Naive B cell (primary cell): ENCODE data around the gene ALS2CL. TPM values are rescaled to one million over a fixed set of nuclear protein-coding genes. Genes with fewer than 3 reads are reported as not detected.
"Not testable (repeated sequence)": the region's sequence is repeated elsewhere in the genome, so short reads cannot be mapped to it uniquely, and the experiment has no call there.

Experiments used
- ATAC-seq, 2 donors: fragments of 150-1000 bp; cut with Tn5 transposase; 2 replicates each; pipeline ENCODE4 v1.10.0; 2021; ENCODE audit warnings: low read depth in 2 of 2, mild to moderate bottlenecking in 2 of 2, moderate library complexity in 2 of 2
- DNase-seq: peaks from one replicate; pipeline ENCODE4 v3.0.0; 2022
- H3K27ac Mint-ChIP-seq, 6 donors: one replicate each; pipeline ENCODE4 v1.8.0; 2020 to 2022; ENCODE audit warnings: mild to moderate bottlenecking in 6 of 6, mixed read lengths in 6 of 6, moderate library complexity in 5 of 6, inconsistent platforms in 2 of 6
- H3K27me3 Mint-ChIP-seq, 3 donors: one replicate each; pipeline ENCODE4 v1.8.0; 2021 to 2022; ENCODE audit warnings: mixed read lengths in 3 of 3, mild to moderate bottlenecking in 1 of 3
- H3K36me3 Mint-ChIP-seq, 2 donors: one replicate each; pipeline ENCODE4 v1.8.0; 2020 to 2022; ENCODE audit warnings: mixed read lengths in 2 of 2, inconsistent platforms in 1 of 2, mild to moderate bottlenecking in 1 of 2
- H3K4me1 Mint-ChIP-seq, 3 donors: one replicate each; pipeline ENCODE4 v1.8.0; 2020 to 2022; ENCODE audit warnings: mixed read lengths in 3 of 3, inconsistent platforms in 1 of 3, mild to moderate bottlenecking in 1 of 3, moderate library complexity in 1 of 3
- H3K4me3 Mint-ChIP-seq, 8 donors: one replicate each; pipeline ENCODE4 v1.8.0; 2020 to 2022; ENCODE audit warnings: mild to moderate bottlenecking in 8 of 8, mixed read lengths in 8 of 8, moderate library complexity in 8 of 8, inconsistent platforms in 2 of 8
- H3K9me3 Mint-ChIP-seq, 7 donors: one replicate each; pipeline ENCODE4 v1.8.0; 2020 to 2022; ENCODE audit warnings: mixed read lengths in 7 of 7, mild to moderate bottlenecking in 5 of 7, inconsistent platforms in 2 of 7, moderate library complexity in 1 of 7
- polyA plus RNA-seq, 6 donors: library from polyadenylated mRNA; unstranded; fragments of 300-500 nt; fragmentation: Illumina TruSeq; gene quantifications; one replicate each; pipeline ENCODE4 v1.2.3, GENCODE V29; 2021; ENCODE audit warnings: low read depth in 6 of 6

Gene ALS2CL
- polyA plus RNA-seq: not detected

- Mint-ChIP-seq H3K4me3 (peak within 1 kb of the TSS; percentile 71 to 91 (median 84)), H3K9me3 (no peaks in the 10 kb centered on the region), H3K36me3 (no peaks in the 10 kb centered on the region), H3K27me3 (peaks cover 4 to 38% (median 37%) of the 10 kb centered on the region in 3 donors), H3K4me1 (peaks cover 23 to 40% (median 27%) of the 10 kb centered on the region in 3 donors), H3K27ac (peak within 1 kb of the TSS in 5 of 6 donors; percentile 38 to 80 (median 77))
- peak; percentile 56 for DNase-seq
- peak; percentile 74 to 76 for ATAC-seq
These were observed at the start of gene ALS2CL for GRCh38 chr3:46693038-46693891. ALS2CL (minus strand) TSS chr3:46693679; CDS start chr3:46689440, 4,239 bp downstream.

- no peak for DNase-seq
- ATAC-seq: no peak
- no peaks in the 10 kb centered on the region for H3K36me3 Mint-ChIP-seq
These were observed 49.6 kb upstream of the ALS2CL start for GRCh38 chr3:46742992-46743585.

GRCh38 chr3:46739565-46739964, 46.1 kb upstream of the ALS2CL start:
- not testable (repeated sequence) for H3K4me3 Mint-ChIP-seq, ATAC-seq, H3K27ac Mint-ChIP-seq, DNase-seq, H3K36me3 Mint-ChIP-seq, H3K9me3 Mint-ChIP-seq, H3K4me1 Mint-ChIP-seq
- H3K27me3 Mint-ChIP-seq: peaks cover 11 to 20% (median 17%) of the 10 kb centered on the region in 3 donors

More at GRCh38 chr3:46742992-46743585, 49.6 kb upstream of the ALS2CL start:
- H3K27me3 Mint-ChIP-seq: peaks cover 0 to 6% (median 0%) of the 10 kb centered on the region in 3 donors
- peak overlapping the region in 1 of 6 donors; percentile 74 for H3K27ac Mint-ChIP-seq
- H3K9me3 Mint-ChIP-seq: peaks cover 0 to 3% (median 0%) of the 10 kb centered on the region in 7 donors
- H3K4me1 Mint-ChIP-seq: no peaks in the 10 kb centered on the region
- H3K4me3 Mint-ChIP-seq: no peak overlapping the region

- Mint-ChIP-seq H3K9me3 (peaks cover 0 to 3% (median 0%) of the 10 kb centered on the region in 7 donors), H3K4me1 (no peaks in the 10 kb centered on the region), H3K27me3 (peaks cover 10 to 21% (median 11%) of the 10 kb centered on the region in 3 donors), H3K36me3 (no peaks in the 10 kb centered on the region), H3K4me3 (no peak overlapping the region), H3K27ac (no peak overlapping the region)
- ATAC-seq (no peak), DNase-seq (no peak)
These were observed 43.9 kb upstream of the ALS2CL start for GRCh38 chr3:46737329-46737731.

- no peaks in the 10 kb centered on the region for H3K4me1 Mint-ChIP-seq
- peaks cover 10 to 21% (median 11%) of the 10 kb centered on the region in 3 donors for H3K27me3 Mint-ChIP-seq
- no peak overlapping the region for H3K27ac Mint-ChIP-seq
- H3K4me3 Mint-ChIP-seq: peak overlapping the region in 1 of 8 donors; percentile 29
- H3K36me3 Mint-ChIP-seq: no peaks in the 10 kb centered on the region
- peaks cover 0 to 3% (median 0%) of the 10 kb centered on the region in 7 donors for H3K9me3 Mint-ChIP-seq
- ATAC-seq (no peak), DNase-seq (no peak)
These were observed 42.8 kb upstream of the ALS2CL start for GRCh38 chr3:46736006-46736872.

GRCh38 chr3:46734773-46735172, 41.3 kb upstream of the ALS2CL start:
- peaks cover 10 to 21% (median 11%) of the 10 kb centered on the region in 3 donors for H3K27me3 Mint-ChIP-seq
- H3K4me3 Mint-ChIP-seq: no peak overlapping the region
- no peak overlapping the region for H3K27ac Mint-ChIP-seq
- peaks cover 0 to 3% (median 0%) of the 10 kb centered on the region in 7 donors for H3K9me3 Mint-ChIP-seq
- no peaks in the 10 kb centered on the region for H3K36me3 Mint-ChIP-seq
- no peak for DNase-seq
- no peaks in the 10 kb centered on the region for H3K4me1 Mint-ChIP-seq
- no peak for ATAC-seq

GRCh38 chr3:46733026-46733800, 39.7 kb upstream of the ALS2CL start:
- ATAC-seq (no peak), DNase-seq (no peak)
- Mint-ChIP-seq H3K36me3 (no peaks in the 10 kb centered on the region), H3K27me3 (peaks cover 15 to 27% (median 16%) of the 10 kb centered on the region in 3 donors), H3K4me3 (no peak overlapping the region), H3K27ac (no peak overlapping the region), H3K4me1 (no peaks in the 10 kb centered on the region), H3K9me3 (no peaks in the 10 kb centered on the region)

GRCh38 chr3:46731795-46732194, 38.3 kb upstream of the ALS2CL start:
- Mint-ChIP-seq H3K4me3 (no peak overlapping the region), H3K27ac (peak overlapping the region in 1 of 6 donors; percentile 83), H3K4me1 (no peaks in the 10 kb centered on the region), H3K27me3 (peaks cover 9 to 20% (median 13%) of the 10 kb centered on the region in 3 donors), H3K9me3 (no peaks in the 10 kb centered on the region), H3K36me3 (no peaks in the 10 kb centered on the region)
- ATAC-seq (no peak), DNase-seq (no peak)

GRCh38 chr3:46730819-46731218, 37.3 kb upstream of the ALS2CL start:
- DNase-seq: no peak
- Mint-ChIP-seq H3K4me1 (no peaks in the 10 kb centered on the region), H3K36me3 (no peaks in the 10 kb centered on the region), H3K4me3 (no peak overlapping the region), H3K27me3 (peaks cover 8 to 16% (median 14%) of the 10 kb centered on the region in 3 donors), H3K9me3 (no peaks in the 10 kb centered on the region), H3K27ac (no peak overlapping the region)
- no peak for ATAC-seq

GRCh38 chr3:46729038-46729437, 35.6 kb upstream of the ALS2CL start:
- no peaks in the 10 kb centered on the region for H3K4me1 Mint-ChIP-seq
- peaks cover 6 to 11% (median 11%) of the 10 kb centered on the region in 3 donors for H3K27me3 Mint-ChIP-seq
- H3K9me3 Mint-ChIP-seq: no peaks in the 10 kb centered on the region
- ATAC-seq (no peak), DNase-seq (no peak)
- H3K27ac Mint-ChIP-seq: peak overlapping the region in 1 of 6 donors; percentile 85
- H3K4me3 Mint-ChIP-seq: no peak overlapping the region
- H3K36me3 Mint-ChIP-seq: no peaks in the 10 kb centered on the region

GRCh38 chr3:46725621-46726314, 32.3 kb upstream of the ALS2CL start:
- H3K9me3 Mint-ChIP-seq: peaks cover 0 to 6% (median 0%) of the 10 kb centered on the region in 7 donors

GRCh38 chr3:46724424-46724823, 30.9 kb upstream of the ALS2CL start:
- H3K27me3 Mint-ChIP-seq: peaks cover 11 to 20% (median 11%) of the 10 kb centered on the region in 3 donors
- peak overlapping the region in 2 of 6 donors; percentile 76 to 86 for H3K27ac Mint-ChIP-seq
- no peaks in the 10 kb centered on the region for H3K4me1 Mint-ChIP-seq
- H3K36me3 Mint-ChIP-seq: peaks cover 0 to 4% of the 10 kb centered on the region in 2 donors
- H3K4me3 Mint-ChIP-seq: no peak overlapping the region
- DNase-seq (no peak), ATAC-seq (no peak)
- H3K9me3 Mint-ChIP-seq: peaks cover 0 to 7% (median 0%) of the 10 kb centered on the region in 7 donors

More at GRCh38 chr3:46725621-46726314, 32.3 kb upstream of the ALS2CL start:
- Mint-ChIP-seq H3K27ac (peak overlapping the region in 1 of 6 donors; percentile 36), H3K4me1 (no peaks in the 10 kb centered on the region), H3K4me3 (peak overlapping the region in 1 of 8 donors; percentile 56), H3K27me3 (peaks cover 6 to 17% (median 11%) of the 10 kb centered on the region in 3 donors), H3K36me3 (peaks cover 0 to 4% of the 10 kb centered on the region in 2 donors)
- ATAC-seq (no peak), DNase-seq (no peak)
